ENCODE results near the gene HOXA11.

DNA sequence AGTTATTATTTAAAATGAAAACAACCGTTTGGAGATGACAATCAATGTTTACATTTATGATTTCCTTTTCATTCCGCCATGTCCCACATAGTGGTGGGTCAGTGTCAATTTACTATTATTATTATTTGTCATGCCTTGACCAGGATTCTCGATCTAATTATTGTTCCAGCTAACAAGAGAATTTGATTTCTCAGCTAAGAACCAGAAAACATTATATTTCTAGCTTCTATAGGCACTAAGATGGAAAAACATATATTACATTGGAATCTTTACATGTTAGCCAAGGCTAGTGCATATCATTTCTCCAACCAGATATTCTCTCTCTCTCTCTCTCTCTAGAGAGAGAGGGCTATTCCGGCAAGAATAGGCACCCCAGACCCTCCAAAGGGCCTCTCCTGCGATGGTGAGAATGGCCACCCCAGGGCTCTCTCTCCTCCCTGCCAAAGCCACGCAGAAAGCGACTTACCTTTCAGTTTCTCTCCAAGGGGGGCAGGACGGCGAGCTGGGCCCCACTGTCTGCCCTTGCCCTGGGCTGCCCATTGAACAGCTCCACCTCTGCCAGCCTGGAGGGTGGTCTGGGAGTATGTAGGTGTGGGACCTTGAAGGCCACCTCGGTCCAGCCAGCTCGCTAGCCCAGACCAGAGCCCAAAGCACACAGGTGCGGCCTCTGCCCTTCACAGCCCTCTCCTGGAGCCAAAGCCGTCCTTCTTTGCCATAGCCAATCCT is 35.0 kb downstream of the HOXA11 start:
- no peak for TF ChIP-seq POLR2A (IDR thresholded peaks at IDR 0.05; ENCODE audit: low read length)
- TF ChIP-seq GATA1 (IDR thresholded peaks at IDR 0.05; ENCODE audit: low read depth, low read length) = no peak
